Kidney tubule cell (primary cell): ENCODE measurements around the gene RBFOX1.

Source experiments
- DNase-seq: peaks from one replicate; pipeline ENCODE4 v3.0.0-alpha.2; 2018; ENCODE audit warnings: low spot score

Gene RBFOX1

DNA sequence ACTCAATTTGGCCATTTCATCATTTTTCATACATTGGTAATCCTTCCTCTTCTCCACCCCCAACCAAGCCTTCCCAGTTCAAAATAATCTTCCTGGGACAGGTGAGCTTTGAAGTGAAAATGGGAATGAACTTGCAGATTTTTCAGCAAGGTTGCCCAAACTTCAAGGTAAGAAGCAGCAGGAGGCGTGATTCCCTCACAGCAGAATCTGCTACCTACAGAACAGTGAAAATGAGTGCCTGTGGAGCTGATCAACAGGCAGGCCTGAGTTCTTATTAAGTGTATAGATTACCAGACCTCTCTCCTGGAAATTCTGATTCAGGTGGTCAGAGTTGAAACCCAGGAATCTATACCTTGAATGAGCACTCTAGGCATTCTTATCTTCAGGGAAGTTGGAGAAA, 356.6 kb downstream of the RBFOX1 start:
- no peak for DNase-seq

DNA sequence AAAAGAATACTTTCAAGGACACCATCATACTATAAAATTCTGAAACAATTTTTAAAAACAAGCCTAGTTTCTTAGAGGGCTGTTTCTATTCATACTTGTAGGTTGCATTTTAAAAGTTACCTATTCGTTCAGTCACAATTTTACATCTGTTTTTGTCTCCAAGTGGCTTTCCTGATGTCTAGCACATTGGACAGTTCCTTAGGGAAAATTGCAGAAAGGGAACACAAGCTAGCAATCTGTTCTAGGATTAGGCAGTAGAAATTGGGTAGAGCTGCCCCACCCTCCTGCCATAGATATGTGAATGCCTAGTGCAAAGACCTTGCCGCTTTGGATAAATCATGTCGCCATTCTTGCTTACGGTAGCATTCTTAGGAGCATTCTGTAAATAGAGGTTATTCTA, 358.9 kb downstream of the RBFOX1 start:
- no peak for DNase-seq

DNA sequence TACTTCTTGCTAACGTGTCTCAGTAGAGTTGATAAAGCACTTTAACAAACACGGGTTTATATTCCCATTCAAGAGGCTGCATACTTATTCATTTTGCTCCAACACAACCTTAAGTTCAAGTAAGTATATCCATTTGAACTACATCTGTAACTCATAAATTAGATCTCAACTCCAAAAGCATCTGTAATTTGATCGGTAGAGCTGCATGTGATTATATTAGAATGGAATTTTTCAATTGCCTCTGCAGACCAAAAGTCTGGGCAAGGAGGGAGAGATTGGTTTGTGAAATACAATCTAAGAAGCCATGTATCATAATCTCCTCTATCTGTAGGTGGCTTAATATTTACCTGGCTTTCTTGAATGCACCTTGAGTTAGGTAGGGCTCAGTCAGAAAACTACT, 371.0 kb downstream of the RBFOX1 start:
- no peak for DNase-seq

DNA sequence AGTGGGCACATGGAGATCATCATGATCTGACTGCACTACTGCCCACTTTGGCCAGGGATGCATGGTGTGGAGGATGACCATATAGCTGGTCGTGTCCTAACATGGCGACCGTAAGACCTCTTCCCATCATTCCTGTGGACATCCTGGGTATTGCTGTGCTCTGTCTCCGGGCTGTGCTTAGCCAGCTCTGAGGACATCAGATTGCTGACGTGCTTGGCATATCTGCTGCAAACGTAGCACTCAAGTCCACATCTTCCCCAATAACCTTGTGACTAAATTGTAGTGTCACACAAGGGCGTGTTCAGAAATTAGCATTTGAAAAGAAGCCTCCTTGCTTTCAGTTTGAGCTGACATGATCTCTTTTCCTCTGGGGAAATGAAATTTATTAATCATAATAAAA, 373.2 kb downstream of the RBFOX1 start:
- DNase-seq = no peak

DNA sequence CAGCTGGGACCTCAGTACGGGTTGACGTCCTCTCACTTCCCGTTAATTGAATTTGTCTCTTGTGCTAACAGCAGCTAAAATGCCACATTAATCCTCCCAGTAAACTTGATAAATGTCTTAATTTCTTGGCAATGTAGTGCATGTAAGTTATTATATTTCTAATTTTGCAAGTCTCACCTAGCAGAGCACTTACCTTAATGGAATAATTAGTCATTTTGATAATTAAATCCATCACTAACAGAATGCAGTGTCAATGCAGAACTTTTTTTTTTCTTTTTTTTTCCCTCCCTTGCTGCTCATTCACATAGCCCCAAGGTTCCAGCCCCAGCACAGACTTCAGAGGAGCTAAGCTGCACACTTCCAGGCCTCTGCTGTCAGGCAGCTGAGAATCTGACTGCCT, 376.5 kb downstream of the RBFOX1 start:
- DNase-seq = no peak

DNA sequence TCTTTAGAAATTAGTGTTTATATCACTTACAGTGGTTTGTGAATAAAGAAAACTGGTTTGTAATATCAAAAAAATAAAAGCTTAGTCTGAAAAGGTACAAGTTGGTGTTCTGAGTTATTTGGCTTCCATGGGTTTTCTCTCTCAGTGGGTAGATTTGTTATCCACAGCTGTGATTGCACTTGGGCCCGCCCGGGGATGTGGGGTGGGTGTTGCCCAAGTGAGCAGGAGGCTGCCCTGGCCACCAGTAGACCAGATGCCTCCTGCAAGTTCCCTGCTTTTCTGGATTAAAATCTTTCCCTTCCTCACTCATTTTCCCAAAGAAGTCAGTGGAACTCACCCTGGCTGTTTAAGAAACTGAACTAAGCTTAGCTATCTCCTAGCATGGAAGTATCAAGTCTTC, 380.6 kb downstream of the RBFOX1 start:
- DNase-seq = no peak

DNA sequence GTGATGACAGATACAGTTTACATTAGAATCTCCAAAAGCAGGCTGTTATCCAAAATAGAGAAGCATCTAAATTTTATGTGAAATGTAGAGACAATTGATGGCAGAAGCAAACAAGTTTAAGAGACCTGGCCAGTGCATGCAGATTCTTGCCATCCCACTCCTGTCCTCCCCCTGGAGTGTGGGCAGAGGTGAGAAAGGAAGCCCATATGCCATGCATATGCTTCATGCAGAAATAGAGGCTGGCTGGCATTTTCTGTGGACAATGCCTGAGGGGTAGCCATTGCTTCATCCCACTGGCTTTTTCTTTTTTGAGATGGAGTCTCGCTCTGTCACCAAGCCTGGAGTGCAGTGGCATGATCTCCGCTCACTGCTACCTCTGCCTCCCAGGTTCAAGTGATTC, 382.1 kb downstream of the RBFOX1 start:
- DNase-seq = no peak

DNA sequence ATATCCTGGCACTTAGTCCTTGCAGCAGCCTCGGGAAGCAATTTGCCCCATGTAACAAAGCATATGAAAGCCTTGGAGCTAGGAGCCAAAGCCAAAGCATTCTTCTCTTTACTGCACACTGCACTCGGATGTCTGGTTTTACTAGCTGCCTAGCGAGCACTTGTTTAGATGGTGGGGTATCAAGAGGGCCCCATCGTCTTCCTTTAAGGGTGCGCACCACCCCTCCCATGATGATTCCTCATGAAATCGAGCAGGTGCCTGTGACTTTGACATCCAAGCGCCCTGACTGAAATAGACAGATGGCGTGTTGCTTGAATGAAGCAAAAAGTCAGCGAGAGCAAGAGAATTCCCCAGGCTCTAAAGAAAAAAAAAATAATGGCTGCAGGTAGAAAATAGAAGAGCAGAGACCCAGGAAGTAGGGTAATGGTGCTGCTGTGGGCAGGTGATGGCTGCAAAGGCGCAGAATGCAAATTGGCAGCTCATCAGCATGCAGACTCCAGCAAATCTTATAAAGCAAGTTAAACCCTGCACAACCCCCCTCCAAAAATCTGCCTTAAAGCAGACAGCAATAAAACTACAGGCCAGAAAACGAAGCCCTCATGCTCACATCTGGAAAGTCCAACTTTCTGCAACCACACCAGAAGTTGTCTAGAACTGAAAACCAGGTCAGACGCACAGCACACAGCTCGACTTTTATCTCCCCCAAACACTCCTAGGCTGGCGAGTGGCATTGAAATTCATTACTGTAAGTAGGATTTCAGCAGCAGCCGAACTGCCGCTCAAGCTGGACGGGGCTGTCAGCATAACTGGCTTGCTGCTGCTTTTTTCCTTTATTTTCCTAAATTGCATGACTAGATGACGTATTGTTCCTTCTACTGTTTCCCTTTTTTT, 384.3 kb downstream of the RBFOX1 start:
- no peak for DNase-seq

DNA sequence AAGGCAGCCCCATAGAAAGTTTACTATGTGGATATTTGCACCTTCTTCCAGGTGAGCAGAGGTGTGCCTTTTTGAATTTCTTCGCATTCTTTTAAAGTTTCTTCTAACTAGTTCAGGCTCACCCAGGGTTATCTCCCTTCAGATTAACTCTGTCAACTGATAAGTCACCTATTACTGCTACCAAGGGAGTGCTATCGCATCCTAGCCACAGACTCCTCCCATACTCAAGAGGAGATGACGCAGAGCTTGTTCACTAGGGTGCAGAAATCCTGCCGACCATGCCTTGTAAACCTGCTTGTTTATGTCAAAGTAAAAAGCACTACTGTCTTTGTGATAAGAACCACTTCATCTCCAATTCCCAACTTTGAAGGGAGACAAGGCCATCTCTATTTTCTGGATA, 390.1 kb downstream of the RBFOX1 start:
- DNase-seq = no peak

DNA sequence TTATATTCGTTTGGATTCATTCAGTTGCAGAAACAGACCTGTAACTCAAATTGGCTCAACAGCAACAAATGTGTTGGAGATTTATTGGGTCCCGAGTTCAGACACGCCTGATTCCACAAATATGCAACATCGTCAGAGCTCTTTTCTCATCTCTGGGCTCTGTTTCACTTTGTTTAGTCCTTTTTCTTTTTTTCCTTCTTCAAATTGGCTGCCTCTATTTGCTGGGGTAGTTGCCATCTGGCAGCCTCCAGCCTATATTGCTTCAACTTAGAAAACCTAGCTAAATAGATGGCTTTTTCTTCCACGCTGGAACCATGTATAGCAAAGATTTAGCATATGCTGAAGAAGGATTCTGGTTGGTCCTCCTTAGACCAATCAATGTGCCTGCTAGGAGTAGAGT, 398.5 kb downstream of the RBFOX1 start:
- DNase-seq = no peak

DNA sequence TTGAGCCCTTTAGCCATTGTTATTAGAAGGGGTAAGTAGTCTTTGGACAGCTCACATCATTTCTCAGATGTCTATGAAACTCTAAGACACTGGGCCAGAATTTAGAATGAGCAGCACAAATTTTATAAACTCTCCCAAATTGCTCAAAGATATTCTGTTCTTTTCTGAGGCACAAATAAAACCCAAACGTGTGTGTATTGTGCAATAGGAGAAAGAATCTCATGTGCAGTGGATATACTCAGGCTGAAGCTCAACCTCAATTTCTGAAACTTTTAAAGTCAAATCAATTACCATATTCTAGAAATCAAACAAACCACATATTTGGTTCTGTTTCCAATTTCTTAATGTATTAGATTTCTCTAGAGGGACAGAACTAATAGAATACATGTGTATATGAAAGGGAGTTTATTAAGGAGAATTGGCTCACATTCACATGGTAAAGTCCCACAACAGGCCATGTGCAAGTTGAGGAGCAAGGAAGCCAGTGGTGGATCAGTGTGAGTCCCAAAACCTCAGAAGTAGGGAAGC, 403.6 kb downstream of the RBFOX1 start:
- DNase-seq = no peak

DNA sequence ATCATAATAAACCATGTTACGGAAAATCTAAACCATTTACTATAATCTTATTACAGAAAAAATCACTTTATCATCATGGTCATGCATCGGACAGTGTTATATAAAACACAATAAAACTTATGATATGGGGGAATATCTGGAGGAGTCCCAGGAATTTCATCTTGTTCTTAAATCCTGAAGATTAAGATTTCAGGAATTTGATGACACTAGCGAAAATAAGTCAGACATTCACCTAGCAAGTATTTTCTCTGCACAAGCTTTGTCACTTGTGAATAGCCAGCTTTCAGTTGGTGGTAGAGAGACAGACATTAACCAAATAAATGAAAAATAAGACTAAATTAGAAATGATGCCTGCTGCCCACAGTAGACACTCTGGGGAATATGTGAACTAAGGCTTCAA, 410.0 kb downstream of the RBFOX1 start:
- no peak for DNase-seq

DNA sequence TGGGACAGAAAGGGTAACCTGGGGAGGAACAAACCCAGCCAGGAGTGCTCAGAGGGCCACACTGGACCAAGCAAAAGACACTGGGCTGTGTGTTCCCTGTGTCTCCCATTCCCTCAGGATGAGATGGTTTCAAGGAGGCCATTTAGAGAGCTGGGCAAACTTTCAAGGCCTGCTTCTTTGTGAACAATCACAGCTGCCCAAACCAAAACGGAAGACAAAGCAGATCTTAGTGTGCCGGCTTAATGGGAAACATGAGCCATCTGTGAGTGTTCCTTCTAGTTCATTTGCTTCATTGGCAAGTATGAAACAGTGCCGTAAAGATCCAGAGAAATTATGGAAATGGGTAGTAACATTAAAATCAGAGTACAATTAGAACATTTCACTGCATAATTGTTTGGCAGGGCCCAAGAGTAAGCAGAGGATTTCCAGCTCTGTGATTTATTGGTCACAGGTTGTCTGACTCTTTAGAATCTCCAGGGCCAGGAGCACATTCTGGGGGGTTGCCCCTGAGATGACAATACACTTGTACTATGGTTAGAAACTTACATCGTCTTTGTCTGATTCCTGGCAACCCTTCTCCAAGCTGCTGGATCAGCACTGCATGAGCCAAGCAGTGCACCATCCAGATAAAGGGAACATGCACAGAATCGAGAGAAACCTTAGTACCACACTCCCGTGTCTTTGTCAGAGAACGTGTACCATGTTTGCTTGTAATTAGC, 412.1 kb downstream of the RBFOX1 start:
- no peak for DNase-seq

DNA sequence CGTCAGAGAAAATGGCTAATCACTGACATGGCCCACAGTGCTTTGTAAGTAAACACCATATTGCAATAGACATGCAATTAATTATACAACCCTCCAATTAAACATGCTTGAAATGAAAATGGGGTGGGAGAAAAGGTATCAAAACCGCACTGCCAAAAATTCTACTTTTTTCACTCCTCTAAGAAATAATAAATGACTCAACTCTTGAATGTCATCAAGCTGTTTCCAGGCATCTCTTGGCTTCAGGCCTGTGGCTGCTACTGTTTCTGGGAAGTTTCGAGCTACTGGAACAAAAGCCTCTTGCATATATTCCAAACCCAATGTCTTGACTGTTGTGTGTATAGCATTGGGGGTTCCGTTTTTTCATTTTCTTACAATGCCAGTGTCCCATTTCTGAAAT, 412.6 kb downstream of the RBFOX1 start:
- no peak for DNase-seq

DNA sequence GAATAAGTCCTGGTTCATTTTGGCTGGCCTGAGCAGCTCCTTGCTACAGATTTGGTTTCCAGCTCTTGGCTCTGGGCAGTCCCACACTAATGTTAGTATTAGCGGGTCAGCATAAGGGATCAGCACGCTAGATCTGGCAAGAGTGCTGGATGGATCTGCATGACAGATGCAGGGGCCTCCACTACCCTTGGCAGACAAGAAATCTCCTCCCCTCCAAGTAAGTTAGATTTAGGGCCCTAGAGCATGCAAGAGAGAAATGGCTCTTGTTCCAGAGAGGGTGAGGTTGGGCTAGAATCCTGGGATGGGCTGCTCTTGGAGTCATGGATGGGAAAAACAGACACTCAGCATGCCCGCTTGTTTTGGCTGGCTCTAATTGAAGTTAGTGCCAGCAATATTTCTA, 414.3 kb downstream of the RBFOX1 start:
- no peak for DNase-seq

DNA sequence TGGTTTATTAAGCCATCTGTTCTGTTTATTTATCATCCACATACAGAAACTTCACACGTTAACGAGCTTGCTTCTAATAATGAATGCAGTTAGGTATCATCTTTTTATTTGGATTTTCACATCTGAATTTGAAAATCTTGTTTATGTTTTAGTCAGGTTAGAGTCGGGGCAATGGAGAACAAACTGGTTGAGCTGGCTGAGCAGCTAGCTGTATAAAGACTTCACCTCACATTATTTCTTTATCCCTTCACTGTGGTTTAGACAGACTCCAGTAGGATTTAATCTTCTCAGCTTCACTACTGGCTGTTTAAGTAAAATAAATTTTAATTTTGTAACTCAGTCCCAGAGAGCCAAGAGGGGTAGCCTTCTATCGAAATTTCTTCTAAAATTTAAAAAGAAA, 415.9 kb downstream of the RBFOX1 start:
- DNase-seq = no peak

DNA sequence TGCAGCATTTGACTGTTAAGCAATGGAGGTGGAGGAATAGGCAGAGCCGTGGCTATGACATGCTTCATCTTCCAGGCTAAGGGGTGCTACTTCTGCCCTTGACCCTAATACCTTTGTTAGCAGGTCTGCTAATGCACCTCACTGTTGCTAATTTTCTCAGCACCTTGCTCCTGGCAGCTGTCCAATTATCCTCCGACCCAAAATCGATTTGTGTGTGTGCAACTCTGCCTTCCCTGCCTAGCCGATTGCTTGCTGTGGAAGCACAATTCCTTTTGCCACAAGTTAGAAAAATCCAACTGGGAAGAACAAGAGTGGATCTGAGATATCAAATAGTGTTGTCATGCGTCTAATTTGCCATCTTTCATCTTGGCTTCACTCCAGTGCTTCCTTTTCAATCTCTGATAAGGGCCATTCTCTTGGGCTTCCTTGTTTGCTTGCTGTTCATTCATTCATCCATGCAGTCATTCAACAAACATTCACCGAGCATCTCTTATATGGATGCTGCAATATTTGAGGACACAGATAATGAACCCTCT, 422.8 kb downstream of the RBFOX1 start:
- DNase-seq = no peak
